Neural progenitor cell (in vitro differentiated cells): ENCODE results near the gene MBTPS1. TPM values are rescaled to one million over a fixed set of nuclear protein-coding genes. Genes with fewer than 3 reads are reported as not detected.

Experiments used
- DNase-seq: peaks from one replicate; pipeline ENCODE4 v3.0.0-alpha.2; 2016; ENCODE audit warnings: low spot score
- H2AFZ ChIP-seq: fragments of 200-600 bp; sonication (generic); replicated peaks from 2 replicates; pipeline ENCODE4 v1.6.1; 2016; ENCODE audit warnings: antibody characterized with exemption
- H3F3A ChIP-seq: fragments of 200-600 bp; sonication (generic); 2 replicates; pipeline ENCODE4 v1.6.1; 2016; ENCODE audit warnings: antibody characterized with exemption, low read depth
- H3K27ac ChIP-seq: fragments of 200-600 bp; sonication (generic); 2 replicates; pipeline ENCODE4 v1.5.1; 2016; ENCODE audit warnings: mild to moderate bottlenecking
- H3K27me3 ChIP-seq: fragments of 200-600 bp; sonication (generic); 2 replicates; pipeline ENCODE4 v1.6.1; 2016; ENCODE audit warnings: mild to moderate bottlenecking, moderate library complexity
- H3K36me3 ChIP-seq: fragments of 200-600 bp; sonication (generic); 2 replicates; pipeline ENCODE4 v1.5.1; 2016
- H3K4me1 ChIP-seq: fragments of 200-600 bp; sonication (generic); 2 replicates; pipeline ENCODE4 v1.6.1; 2016; ENCODE audit warnings: mixed run types
- H3K4me2 ChIP-seq: fragments of 200-600 bp; sonication (generic); 2 replicates; pipeline ENCODE4 v1.6.1; 2016
- H3K4me3 ChIP-seq: fragments of 200-600 bp; sonication (generic); 2 replicates; pipeline ENCODE4 v1.5.1; 2016
- H3K79me2 ChIP-seq: fragments of 200-600 bp; sonication (generic); 2 replicates; pipeline ENCODE4 v1.6.1; 2016; ENCODE audit warnings: low read depth
- H3K9ac ChIP-seq: fragments of 200-600 bp; sonication (generic); 2 replicates; pipeline ENCODE4 v1.6.1; 2016
- H3K9me3 ChIP-seq: fragments of 200-600 bp; sonication (generic); 2 replicates; pipeline ENCODE4 v1.5.1; 2016; ENCODE audit warnings: low read depth
- H4K20me1 ChIP-seq: fragments of 200-600 bp; sonication (generic); 2 replicates; pipeline ENCODE4 v1.6.1; 2016; ENCODE audit warnings: low read depth
- H3K27ac Mint-ChIP-seq: 3 replicates; pipeline ENCODE4 v1.8.0; 2021; ENCODE audit warnings: mixed read lengths
- H3K27me3 Mint-ChIP-seq: 2 replicates; pipeline ENCODE4 v1.8.0; 2022; ENCODE audit warnings: low read depth, mild to moderate bottlenecking, inconsistent platforms, moderate library complexity, mixed read lengths; ENCODE audit not compliant: insufficient read depth
- H3K36me3 Mint-ChIP-seq: 3 replicates; pipeline ENCODE4 v1.8.0; 2021; ENCODE audit warnings: mixed read lengths
- H3K4me1 Mint-ChIP-seq: 3 replicates; pipeline ENCODE4 v1.8.0; 2021; ENCODE audit warnings: mixed read lengths
- H3K4me3 Mint-ChIP-seq: 3 replicates; pipeline ENCODE4 v1.8.0; 2021; ENCODE audit warnings: mild to moderate bottlenecking, moderate library complexity, mixed read lengths
- H3K9me3 Mint-ChIP-seq: 3 replicates; pipeline ENCODE4 v1.8.0; 2020; ENCODE audit warnings: mixed read lengths
- EZH2 ChIP-seq: fragments of 200-600 bp; sonication (generic); IDR thresholded peaks from 2 replicates; pipeline ENCODE4 v1.6.1; 2017; ENCODE audit warnings: antibody characterized with exemption, mild to moderate bottlenecking, moderate library complexity
- EZH2phosphoT487 ChIP-seq: fragments of 200-600 bp; sonication (generic); IDR thresholded peaks from 2 replicates; pipeline ENCODE4 v1.6.1; 2017; ENCODE audit warnings: antibody characterized with exemption
- total RNA-seq: library from RNA; depleted of rRNA; stranded (reverse); fragments of >200 nt; gene quantifications from 2 replicates; pipeline ENCODE4 v1.2.3, GENCODE V29; 2015; ENCODE audit warnings: low replicate concordance
- TF ChIP-seq, protein P1 (sequence below): fragments of 200-600 bp; sonication (generic); IDR thresholded peaks from 2 replicates; pipeline ENCODE4 v1.5.1; 2017; ENCODE audit warnings: antibody characterized with exemption, mild to moderate bottlenecking

The MBTPS1 gene
- total RNA-seq, 1 donor from 2014 or later: 52.3 TPM

DNA sequence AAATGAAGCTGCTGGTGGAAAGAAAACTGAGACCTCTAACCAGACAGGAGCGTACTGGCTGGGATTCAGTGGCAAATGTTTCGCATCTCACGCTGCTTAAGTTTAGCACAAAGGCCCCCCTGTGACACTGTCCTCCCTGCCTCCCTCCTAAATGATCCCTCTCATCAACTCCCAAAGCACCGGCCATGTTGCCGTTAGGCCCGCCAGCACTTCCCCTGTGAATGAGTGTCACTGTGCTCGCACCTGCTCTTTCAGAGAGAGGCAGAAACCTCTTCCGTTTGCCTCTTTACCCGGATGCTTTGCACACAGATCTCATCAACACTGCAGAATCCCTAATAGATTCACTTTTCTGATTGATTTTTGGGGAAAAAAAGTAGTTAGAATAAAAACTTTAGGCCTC, 26.5 kb downstream of the MBTPS1 start:
- no peaks in the 10 kb centered on the region for H3K27me3 ChIP-seq
- peaks cover 3% of the 10 kb centered on the region for H4K20me1 ChIP-seq
- no peak overlapping the region for H3K9ac ChIP-seq
- TF ChIP-seq, protein P1, sequence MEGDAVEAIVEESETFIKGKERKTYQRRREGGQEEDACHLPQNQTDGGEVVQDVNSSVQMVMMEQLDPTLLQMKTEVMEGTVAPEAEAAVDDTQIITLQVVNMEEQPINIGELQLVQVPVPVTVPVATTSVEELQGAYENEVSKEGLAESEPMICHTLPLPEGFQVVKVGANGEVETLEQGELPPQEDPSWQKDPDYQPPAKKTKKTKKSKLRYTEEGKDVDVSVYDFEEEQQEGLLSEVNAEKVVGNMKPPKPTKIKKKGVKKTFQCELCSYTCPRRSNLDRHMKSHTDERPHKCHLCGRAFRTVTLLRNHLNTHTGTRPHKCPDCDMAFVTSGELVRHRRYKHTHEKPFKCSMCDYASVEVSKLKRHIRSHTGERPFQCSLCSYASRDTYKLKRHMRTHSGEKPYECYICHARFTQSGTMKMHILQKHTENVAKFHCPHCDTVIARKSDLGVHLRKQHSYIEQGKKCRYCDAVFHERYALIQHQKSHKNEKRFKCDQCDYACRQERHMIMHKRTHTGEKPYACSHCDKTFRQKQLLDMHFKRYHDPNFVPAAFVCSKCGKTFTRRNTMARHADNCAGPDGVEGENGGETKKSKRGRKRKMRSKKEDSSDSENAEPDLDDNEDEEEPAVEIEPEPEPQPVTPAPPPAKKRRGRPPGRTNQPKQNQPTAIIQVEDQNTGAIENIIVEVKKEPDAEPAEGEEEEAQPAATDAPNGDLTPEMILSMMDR: no peak
- TF ChIP-seq EZH2phosphoT487 (no peak), EZH2 (no peak)
- no peaks in the 10 kb centered on the region for H3K9me3 Mint-ChIP-seq
- peaks cover 2% of the 10 kb centered on the region for H3K27me3 Mint-ChIP-seq
- H3K4me2 ChIP-seq: no peak overlapping the region
- no peaks in the 10 kb centered on the region for H3K9me3 ChIP-seq
- H3K36me3 Mint-ChIP-seq: peaks cover 27% of the 10 kb centered on the region
- no peak overlapping the region for H3K4me3 Mint-ChIP-seq
- H3K79me2 ChIP-seq: no peaks in the 10 kb centered on the region
- H3F3A ChIP-seq: peaks cover 7% of the 10 kb centered on the region
- H3K27ac ChIP-seq: no peak overlapping the region
- no peaks in the 10 kb centered on the region for H3K4me1 Mint-ChIP-seq
- no peak overlapping the region for H3K4me3 ChIP-seq
- DNase-seq: no peak
- no peak overlapping the region for H3K27ac Mint-ChIP-seq
- H2AFZ ChIP-seq: no peak overlapping the region
- peaks cover 8% of the 10 kb centered on the region for H3K36me3 ChIP-seq
- no peaks in the 10 kb centered on the region for H3K4me1 ChIP-seq

DNA sequence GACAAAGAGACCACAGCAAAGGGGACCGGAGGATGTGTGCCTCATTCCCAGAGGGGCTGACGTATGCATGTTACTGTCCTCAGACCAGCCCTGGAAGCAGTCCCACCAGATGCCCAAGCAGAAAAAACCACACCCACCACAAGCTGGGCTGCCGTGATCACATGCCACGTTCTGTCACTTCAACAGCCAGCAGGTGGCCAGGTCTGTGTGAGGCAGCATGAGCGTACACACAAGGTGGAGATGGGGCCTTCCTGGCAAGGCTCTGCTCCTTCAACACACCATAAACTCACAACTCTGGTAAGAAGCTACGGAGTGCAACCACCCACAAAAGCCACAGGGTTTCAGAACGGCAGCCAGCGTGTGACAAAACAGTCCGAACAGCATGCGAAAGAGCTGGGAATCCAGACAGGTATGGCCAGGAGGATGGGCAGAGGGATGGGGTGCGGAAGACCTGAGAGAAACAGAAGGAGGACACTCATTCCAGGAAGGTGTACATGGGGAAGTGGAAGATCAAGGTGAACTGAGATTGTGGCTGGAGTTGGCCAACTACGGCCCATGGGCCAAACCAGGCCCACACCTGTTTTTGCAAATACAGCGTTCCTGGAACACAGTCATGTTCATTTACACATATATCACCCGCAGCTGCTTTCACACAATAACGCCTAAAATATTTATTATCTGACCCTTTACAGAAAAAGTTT, 27.9 kb downstream of the MBTPS1 start:
- no peaks in the 10 kb centered on the region for H3K9me3 Mint-ChIP-seq
- Histone ChIP-seq H2AFZ (no peak overlapping the region), H3K9me3 (no peaks in the 10 kb centered on the region), H3K4me2 (no peak overlapping the region), H3K4me3 (no peak overlapping the region), H3K79me2 (no peaks in the 10 kb centered on the region), H3F3A (peaks cover 7% of the 10 kb centered on the region), H3K4me1 (no peaks in the 10 kb centered on the region), H3K36me3 (peaks cover 8% of the 10 kb centered on the region), H3K9ac (no peak overlapping the region), H3K27me3 (no peaks in the 10 kb centered on the region), H4K20me1 (peaks cover 3% of the 10 kb centered on the region), H3K27ac (no peak overlapping the region)
- peaks cover 25% of the 10 kb centered on the region for H3K36me3 Mint-ChIP-seq
- H3K4me1 Mint-ChIP-seq: no peaks in the 10 kb centered on the region
- no peak for DNase-seq
- H3K4me3 Mint-ChIP-seq: no peak overlapping the region
- TF ChIP-seq, protein P1: no peak
- TF ChIP-seq EZH2: no peak
- TF ChIP-seq EZH2phosphoT487: no peak
- H3K27me3 Mint-ChIP-seq: peaks cover 2% of the 10 kb centered on the region
- H3K27ac Mint-ChIP-seq: no peak overlapping the region

GRCh38 chr16:84087466-84088151, 29.1 kb downstream of the MBTPS1 start:
- peaks cover 8% of the 10 kb centered on the region for H3K36me3 ChIP-seq
- H3K4me3 ChIP-seq: no peak overlapping the region
- Mint-ChIP-seq H3K27ac (no peak overlapping the region), H3K36me3 (peaks cover 25% of the 10 kb centered on the region), H3K4me1 (no peaks in the 10 kb centered on the region), H3K4me3 (no peak overlapping the region), H3K9me3 (no peaks in the 10 kb centered on the region), H3K27me3 (peaks cover 2% of the 10 kb centered on the region)
- H3K27ac ChIP-seq: no peak overlapping the region
- H3F3A ChIP-seq: peaks cover 7% of the 10 kb centered on the region
- no peaks in the 10 kb centered on the region for H3K79me2 ChIP-seq
- no peaks in the 10 kb centered on the region for H3K4me1 ChIP-seq
- H3K9me3 ChIP-seq: no peaks in the 10 kb centered on the region
- no peak overlapping the region for H3K9ac ChIP-seq
- H4K20me1 ChIP-seq: peaks cover 3% of the 10 kb centered on the region
- H3K27me3 ChIP-seq: no peaks in the 10 kb centered on the region
- H2AFZ ChIP-seq: no peak overlapping the region
- H3K4me2 ChIP-seq: no peak overlapping the region
- no peak for DNase-seq
- TF ChIP-seq, protein P1: no peak
- TF ChIP-seq EZH2phosphoT487 (no peak), EZH2 (no peak)
